H1 (cell line): ENCODE measurements around the gene INHBB. TPM values are rescaled to one million over a fixed set of nuclear protein-coding genes. Genes with fewer than 3 reads are reported as not detected.
A peak's percentile ranks its signal among the peaks of the same experiment; 100 is the strongest.

ENCODE experiments used
- CTCF ChIA-PET: fragments of 300-600 bp; sonication (Branson Sonifier 250); formaldehyde crosslinking; loops from one replicate; lab custom pipeline; 2021; ENCODE audit not compliant: partially characterized antibody; lab: Charles Lee
- POLR2A ChIA-PET: fragments of 300-600 bp; sonication (Branson Sonifier 250); formaldehyde crosslinking; loops from one replicate; lab custom pipeline; 2021; ENCODE audit warnings: inconsistent platforms; ENCODE audit not compliant: partially characterized antibody; lab: Charles Lee
- DNase-seq, 2 experiments: peaks; one replicate each; pipeline versions ENCODE4 v3.0.0 to v3.0.0-alpha.2; 2010 to 2022; ENCODE audit warnings: low spot score in 2 of 2, low read depth in 1 of 2, mixed read lengths in 1 of 2
- FAIRE-seq: peaks from 2 replicates; lab custom pipeline; 2011; peaks lifted over from hg19 to GRCh38; lab: Jason Lieb, UNC
- H2AFZ ChIP-seq: 2 replicates; pipeline ENCODE4 v1.8.1; 2012; ENCODE audit warnings: low read length, inconsistent platforms
- H2AK5ac ChIP-seq: 2 replicates; pipeline ENCODE4 v1.6.1; 2013; ENCODE audit warnings: low read depth, low read length
- H2BK120ac ChIP-seq: replicated peaks from 2 replicates; pipeline ENCODE3; 2013; ENCODE audit warnings: low read depth, low read length, inconsistent platforms
- H2BK12ac ChIP-seq: 2 replicates; pipeline ENCODE4 v1.6.1; 2013; ENCODE audit warnings: low read depth, low read length
- H2BK15ac ChIP-seq: 2 replicates; pipeline ENCODE4 v1.6.1; 2013; ENCODE audit warnings: low read length
- H2BK20ac ChIP-seq: 2 replicates; pipeline ENCODE4 v1.6.1; 2013; ENCODE audit warnings: low read length
- H2BK5ac ChIP-seq: 2 replicates; pipeline ENCODE4 v1.6.1; 2013; ENCODE audit warnings: low read depth, low read length
- H3K14ac ChIP-seq: 2 replicates; pipeline ENCODE4 v1.6.1; 2013; ENCODE audit warnings: inconsistent platforms; ENCODE audit not compliant: insufficient read length
- H3K18ac ChIP-seq: 2 replicates; pipeline ENCODE4 v1.6.1; 2013; ENCODE audit warnings: low read length; ENCODE audit errors: extremely low read depth
- H3K23ac ChIP-seq: 2 replicates; pipeline ENCODE4 v1.6.1; 2013; ENCODE audit warnings: inconsistent platforms; ENCODE audit not compliant: insufficient read length
- H3K23me2 ChIP-seq: 2 replicates; pipeline ENCODE4 v1.6.1; 2013; ENCODE audit warnings: low read depth, low read length
- H3K27ac ChIP-seq: 2 replicates; pipeline ENCODE4 v1.6.1; 2011; ENCODE audit warnings: low read depth, low read length, inconsistent platforms
- H3K27me3 ChIP-seq, 4 experiments: replicated peaks in 1 of 4; 1 replicate in 1 of 4; 2 replicates in 3 of 4; pipeline versions ENCODE4 v1.6.1 to v1.8.1; 2011 to 2013; ENCODE audit warnings: low read length in 3 of 4, mild to moderate bottlenecking in 3 of 4, inconsistent platforms in 2 of 4, mixed read lengths in 2 of 4, moderate library complexity in 1 of 4; ENCODE audit not compliant: control insufficient read depth in 3 of 4, insufficient read depth in 3 of 4; ENCODE audit errors: extremely low read depth in 1 of 4
- H3K36me3 ChIP-seq, 4 experiments: 2 replicates each; pipeline versions ENCODE4 v1.6.1 to v1.8.1; 2011 to 2013; ENCODE audit warnings: mild to moderate bottlenecking in 4 of 4, low read length in 3 of 4, moderate library complexity in 2 of 4, control low read depth in 1 of 4, inconsistent platforms in 1 of 4; ENCODE audit not compliant: insufficient read depth in 4 of 4, control insufficient read depth in 2 of 4
- H3K4ac ChIP-seq: replicated peaks from 2 replicates; pipeline ENCODE3; 2013; ENCODE audit warnings: low read length, low read depth, mixed read lengths, inconsistent platforms; ENCODE audit not compliant: insufficient read length
- H3K4me1 ChIP-seq, 4 experiments: replicated peaks in 1 of 4; 1 replicate in 1 of 4; 2 replicates in 3 of 4; pipeline versions ENCODE4 v1.6.1 to v1.8.1; 2011 to 2013; ENCODE audit warnings: low read length in 3 of 4, inconsistent platforms in 2 of 4, mixed read lengths in 1 of 4; ENCODE audit not compliant: insufficient read depth in 4 of 4, control insufficient read depth in 3 of 4
- H3K4me2 ChIP-seq, 2 experiments: 2 replicates each; pipeline versions ENCODE4 v1.6.1 to v1.8.1; 2011 to 2013; ENCODE audit warnings: low read depth in 2 of 2, low read length in 2 of 2, control low read depth in 1 of 2, inconsistent platforms in 1 of 2, mild to moderate bottlenecking in 1 of 2; ENCODE audit not compliant: insufficient read depth in 1 of 2
- H3K4me3 ChIP-seq, 4 experiments: fragments of 200-600, 300-600 bp in 1 of 4; sonication (generic), shearing (Covaris generic), sonication (Bioruptor Twin) in 1 of 4; 2 replicates each; pipeline versions ENCODE4 v1.5.1 to v1.8.1; 2011 to 2016; ENCODE audit warnings: low read length in 4 of 4, low read depth in 3 of 4, control low read depth in 2 of 4, inconsistent platforms in 2 of 4, mild to moderate bottlenecking in 2 of 4, mixed read lengths in 1 of 4, moderate library complexity in 1 of 4; ENCODE audit not compliant: insufficient read depth in 2 of 4; ENCODE audit errors: extremely low read depth in 1 of 4
- H3K56ac ChIP-seq: replicated peaks from 2 replicates; pipeline ENCODE3; 2013; ENCODE audit warnings: low read depth, mild to moderate bottlenecking, mixed read lengths, low read length, inconsistent platforms; ENCODE audit not compliant: insufficient read length
- H3K79me1 ChIP-seq: 2 replicates; pipeline ENCODE4 v1.6.1; 2013; ENCODE audit warnings: low read depth, low read length, control low read depth
- H3K79me2 ChIP-seq, 2 experiments: 2 replicates each; pipeline versions ENCODE4 v1.6.1 to v1.8.1; 2012 to 2013; ENCODE audit warnings: low read length in 2 of 2, mild to moderate bottlenecking in 2 of 2, inconsistent platforms in 1 of 2; ENCODE audit not compliant: insufficient read depth in 2 of 2, control insufficient read depth in 1 of 2
- H3K9ac ChIP-seq, 4 experiments: replicated peaks in 1 of 4; 1 replicate in 1 of 4; 2 replicates in 3 of 4; pipeline versions ENCODE4 v1.6.1 to v1.8.1; 2011 to 2013; ENCODE audit warnings: low read depth in 3 of 4, low read length in 3 of 4, control low read depth in 2 of 4, mild to moderate bottlenecking in 2 of 4, moderate library complexity in 2 of 4, inconsistent platforms in 1 of 4; ENCODE audit errors: extremely low read depth in 1 of 4
- H3K9me3 ChIP-seq, 2 experiments: 2 replicates each; pipeline versions ENCODE4 v1.6.1 to v1.8.1; 2012 to 2013; ENCODE audit warnings: mild to moderate bottlenecking in 2 of 2, moderate library complexity in 2 of 2, control low read depth in 1 of 2, inconsistent platforms in 1 of 2, low read depth in 1 of 2, low read length in 1 of 2, mixed read lengths in 1 of 2; ENCODE audit not compliant: insufficient read depth in 2 of 2
- H4K20me1 ChIP-seq, 2 experiments: replicated peaks in 1 of 2; 2 replicates each; pipeline versions ENCODE3 to v1.8.1; 2011 to 2013; ENCODE audit warnings: inconsistent platforms in 2 of 2, low read length in 2 of 2, mild to moderate bottlenecking in 1 of 2; ENCODE audit not compliant: insufficient read depth in 2 of 2, control insufficient read depth in 1 of 2
- H4K5ac ChIP-seq: 2 replicates; pipeline ENCODE4 v1.6.1; 2013; ENCODE audit warnings: low read length, low read depth, mixed read lengths, inconsistent platforms; ENCODE audit not compliant: insufficient read length
- H4K8ac ChIP-seq: 2 replicates; pipeline ENCODE4 v1.8.0; 2013; ENCODE audit warnings: mild to moderate bottlenecking, moderate library complexity, low read length, inconsistent platforms; ENCODE audit not compliant: insufficient read depth; ENCODE audit errors: extremely low read depth
- H4K91ac ChIP-seq: replicated peaks from 2 replicates; pipeline ENCODE3; 2013; ENCODE audit warnings: low read length, mixed read lengths, inconsistent platforms; ENCODE audit not compliant: insufficient read length
- CBX5 ChIP-seq: fragments of 300-800, 300-1000 bp; sonication (generic); IDR thresholded peaks from 2 replicates; pipeline ENCODE4 v1.7.1; 2016; ENCODE audit warnings: antibody characterized with exemption, low read length, low read depth
- CHD1 ChIP-seq: IDR thresholded peaks from 2 replicates; pipeline ENCODE4 v1.6.1; 2012; ENCODE audit warnings: low read depth, low read length, improper control_type of control experiment
- CTBP2 ChIP-seq: IDR thresholded peaks from 2 replicates; pipeline ENCODE4 v1.7.0; 2011; ENCODE audit warnings: borderline replicate concordance, mild to moderate bottlenecking, moderate library complexity, mixed read lengths, low read length; ENCODE audit not compliant: insufficient read depth, insufficient read length
- PHF8 ChIP-seq: fragments of 200-600 bp; sonication (generic); conservative IDR thresholded peaks from 2 replicates; pipeline ENCODE4 v1.7.1; 2012; ENCODE audit warnings: low read depth, mild to moderate bottlenecking, inconsistent platforms, low read length, moderate library complexity
- POU5F1 ChIP-seq: IDR thresholded peaks from 2 replicates; pipeline ENCODE4 v1.6.1; 2011; ENCODE audit warnings: low read depth, mild to moderate bottlenecking, low read length, moderate library complexity
- WGBS, 2 experiments: shearing (Covaris generic) in 1 of 2; methylation state at CpG; one replicate each; pipeline versions ENCODE4 v1.1.6 to v1.1.7; 2013 to 2015; ENCODE audit warnings: low lambda C conversion rate in 2 of 2, mixed read lengths in 2 of 2, inconsistent platforms in 1 of 2, low coverage in 1 of 2, missing lambda C conversion rate in 1 of 2; ENCODE audit not compliant: insufficient replicate concordance in 2 of 2, insufficient coverage in 1 of 2, insufficient read length in 1 of 2; ENCODE audit errors: extremely low coverage in 1 of 2, missing lambda C conversion rate in 1 of 2; 5-methylcytosine and 5-hydroxymethylcytosine counted together
- polyA plus RNA-seq, 7 experiments: library from polyadenylated mRNA; depleted of rRNA in 3 of 7; stranded (reverse) in 5 of 7; unstranded in 2 of 7; fragments of >200 nt in 5 of 7; fragments of 200-250 nt in 2 of 7; gene quantifications; 1 replicate in 5 of 7; 2 replicates in 1 of 7; 4 replicates in 1 of 7; pipeline versions ENCODE4 v1.2.1 to v1.2.3, GENCODE V29; 2011 to 2013; ENCODE audit warnings: missing spikeins in 2 of 7, mixed read lengths in 2 of 7
- total RNA-seq: library from RNA; stranded (reverse); fragmentation: NEBNext Ultra II Directional; extraction: Animal tissue kit (Norgen Biotek cat#: 25700); gene quantifications from 2 replicates; pipeline ENCODE4 v1.2.1, GENCODE V29; 2021
- TF ChIP-seq, protein P1 (sequence below): IDR thresholded peaks from 2 replicates; pipeline ENCODE4 v1.6.1; 2012; ENCODE audit warnings: inconsistent platforms

The INHBB gene
- total and polyA plus RNA-seq, 2 of the 8 experiments (the other 6 are each of a cell fraction or from before 2014, with no cell fraction given): 0.30 to 0.32 TPM

GRCh38 chr2:120383631-120384340 is 37.9 kb downstream of the INHBB start:
- POLR2A ChIA-PET: interaction anchor here (0.6 to 1.7 kb wide), 5 partner anchors 8 to 249 kb away, joined by 3 to 5 read pairs (median 3); no protein-coding TSS in a partner anchor
- CTCF ChIA-PET: interaction anchor here (0.9 to 2.4 kb wide), 11 partner anchors 10 to 297 kb away, joined by 3 to 16 read pairs (median 4); no protein-coding TSS in a partner anchor
- H3K79me2 ChIP-seq: no peaks in the 10 kb centered on the region
- DNase-seq (no peak), FAIRE-seq (no peak)
- no peak overlapping the region for H3K56ac ChIP-seq
- TF ChIP-seq CBX5 (no peak), CHD1 (no peak), PHF8 (no peak), CTBP2 (no peak), POU5F1 (no peak)
- TF ChIP-seq, protein P1, sequence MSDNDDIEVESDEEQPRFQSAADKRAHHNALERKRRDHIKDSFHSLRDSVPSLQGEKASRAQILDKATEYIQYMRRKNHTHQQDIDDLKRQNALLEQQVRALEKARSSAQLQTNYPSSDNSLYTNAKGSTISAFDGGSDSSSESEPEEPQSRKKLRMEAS: no peak
- peak overlapping the region; percentile 11; the same call in 1 of the 2 replicates for H4K8ac ChIP-seq
- H3K18ac ChIP-seq: no peak overlapping the region
- H4K91ac ChIP-seq: peak overlapping the region; percentile 23
- WGBS, 2 experiments: 80% methylated on average over 12 of the region's 13 CpGs; no CpG with 5 or more reads in 1 of the 2 experiments
- no peak overlapping the region for H2BK20ac ChIP-seq
- H2AFZ ChIP-seq: no peak overlapping the region
- no peaks in the 10 kb centered on the region for H3K9me3 ChIP-seq
- peaks cover 6% of the 10 kb centered on the region; the same call in 1 of the 2 replicates for H3K23me2 ChIP-seq
- H3K27ac ChIP-seq: no peak overlapping the region
- H3K36me3 ChIP-seq: no peaks in the 10 kb centered on the region
- H3K4me2 ChIP-seq: no peak overlapping the region
- no peak overlapping the region for H3K9ac ChIP-seq
- no peaks in the 10 kb centered on the region for H4K20me1 ChIP-seq
- H4K5ac ChIP-seq: no peak overlapping the region
- no peaks in the 10 kb centered on the region for H3K79me1 ChIP-seq
- peaks cover 3 to 27% (median 9%) of the 10 kb centered on the region in 4 experiments for H3K4me1 ChIP-seq
- H3K4ac ChIP-seq: no peak overlapping the region
- peaks cover 0 to 3% (median 0%) of the 10 kb centered on the region in 4 experiments; a peak in 4 of 7 replicates for H3K27me3 ChIP-seq
- no peak overlapping the region for H2BK120ac ChIP-seq
- H3K23ac ChIP-seq: no peak overlapping the region
- H2AK5ac ChIP-seq: no peak overlapping the region
- 0 out of 2 replicates have a peak overlapping the region, but pooled peaks have one; percentile 39 for H2BK12ac ChIP-seq
- no peak overlapping the region for H2BK5ac ChIP-seq
- H3K14ac ChIP-seq: no peak overlapping the region
- no peak overlapping the region for H2BK15ac ChIP-seq
- H3K4me3 ChIP-seq: no peak overlapping the region
